ENCODE data around the gene ADAMTS18.
"Not testable (repeated sequence)": the region's sequence is repeated elsewhere in the genome, so short reads cannot be mapped to it uniquely, and the experiment has no call there.

Gene ADAMTS18

GRCh38 chr16:77277571-77277970, 157.3 kb downstream of the ADAMTS18 start:
- DNase-seq, result no peak

DNA sequence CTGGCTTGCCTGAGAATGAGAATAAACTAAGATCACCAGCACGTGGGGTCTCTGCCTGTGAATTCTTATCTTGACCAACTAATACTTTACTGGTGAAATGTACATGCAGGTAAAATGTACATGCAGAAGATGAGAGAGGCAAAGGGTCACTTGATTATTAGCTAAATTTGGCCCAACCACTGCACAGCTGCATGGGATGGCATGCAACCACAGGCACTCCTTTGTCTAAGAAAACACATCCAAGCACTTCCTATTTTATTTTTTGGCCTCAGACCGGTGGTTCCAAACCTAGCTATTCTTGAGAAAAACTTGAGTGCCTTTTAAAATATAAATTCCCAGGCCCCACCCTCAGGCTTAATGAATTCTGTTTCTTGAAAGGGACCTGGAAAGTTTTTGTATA, 157.7 kb downstream of the ADAMTS18 start:
- no peak for DNase-seq

GRCh38 chr16:77276661-77277060, 158.2 kb downstream of the ADAMTS18 start:
- peak; percentile 55 for DNase-seq

GRCh38 chr16:77275303-77275702, 159.5 kb downstream of the ADAMTS18 start:
- not testable (repeated sequence) for DNase-seq

DNA sequence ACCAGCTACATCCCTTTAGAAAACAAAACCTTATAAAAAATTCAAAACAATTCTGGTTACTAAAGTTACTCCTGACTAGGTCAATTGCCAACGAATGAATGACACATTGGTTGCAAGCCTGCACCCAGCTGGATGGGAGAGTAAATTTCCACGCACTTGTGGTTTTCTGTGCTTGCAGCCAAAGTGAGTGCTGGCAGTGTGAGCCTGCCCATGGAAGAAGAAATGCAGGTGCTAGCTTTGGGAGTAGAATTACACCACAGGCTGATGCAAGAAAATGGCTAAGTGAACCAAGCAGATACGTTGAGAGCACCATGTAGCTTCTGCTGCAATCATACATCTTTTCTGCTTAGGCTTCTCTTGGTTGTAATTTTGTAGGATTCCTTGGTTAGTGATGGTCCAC, 161.0 kb downstream of the ADAMTS18 start:
- DNase-seq, result no peak

DNA sequence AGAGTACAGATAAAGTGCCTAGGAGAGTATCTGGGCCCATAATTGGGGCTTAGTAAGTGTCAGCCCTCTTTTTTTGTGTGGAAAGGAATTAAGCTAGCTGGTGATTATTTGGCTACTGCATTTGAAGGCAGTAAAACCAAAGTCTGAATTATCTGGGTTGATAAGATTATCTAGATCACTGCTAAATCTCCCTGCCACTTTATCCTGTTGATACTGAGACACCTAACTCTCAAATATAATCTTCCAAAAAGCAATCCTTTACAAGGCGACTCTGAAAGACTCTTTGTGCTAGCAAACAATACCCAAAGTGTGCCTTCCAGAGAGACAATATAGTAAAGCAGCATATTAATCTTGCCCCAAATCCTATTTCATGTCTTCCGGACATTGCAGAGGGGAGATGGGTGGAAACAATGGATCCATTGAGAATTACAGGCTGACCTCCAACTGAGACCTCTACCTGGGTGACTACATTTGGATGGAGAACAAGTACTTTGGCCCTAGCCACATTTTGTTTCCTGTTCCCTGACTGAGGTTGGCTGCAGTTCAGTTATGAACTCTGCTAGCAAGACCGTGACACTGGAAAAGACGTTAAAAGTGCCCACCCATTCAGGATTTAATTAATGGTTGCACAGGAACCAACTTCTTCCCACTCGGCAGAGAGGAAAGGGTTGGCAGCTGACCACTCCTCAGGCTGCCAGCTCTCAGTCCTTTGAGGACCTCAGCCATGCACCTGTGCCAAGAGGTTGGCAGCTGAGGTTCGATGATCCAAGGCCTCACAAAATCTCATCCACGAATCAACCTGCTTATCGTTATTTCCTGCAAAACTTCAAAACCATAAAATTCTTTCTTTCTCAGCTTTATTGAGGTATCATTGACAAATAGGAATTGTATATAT, 163.1 kb downstream of the ADAMTS18 start:
- DNase-seq, result no peak

- not testable (repeated sequence) for DNase-seq
Observed at GRCh38 chr16:77266185-77266584, 168.6 kb downstream of the ADAMTS18 start.

- no peak for DNase-seq
Observed at GRCh38 chr16:77262971-77263370, 171.9 kb downstream of the ADAMTS18 start.

- no peak for DNase-seq
Observed at GRCh38 chr16:77250400-77250799, 184.4 kb downstream of the ADAMTS18 start.

- no peak for DNase-seq
Observed at GRCh38 chr16:77246150-77246549, 188.7 kb downstream of the ADAMTS18 start.

DNA sequence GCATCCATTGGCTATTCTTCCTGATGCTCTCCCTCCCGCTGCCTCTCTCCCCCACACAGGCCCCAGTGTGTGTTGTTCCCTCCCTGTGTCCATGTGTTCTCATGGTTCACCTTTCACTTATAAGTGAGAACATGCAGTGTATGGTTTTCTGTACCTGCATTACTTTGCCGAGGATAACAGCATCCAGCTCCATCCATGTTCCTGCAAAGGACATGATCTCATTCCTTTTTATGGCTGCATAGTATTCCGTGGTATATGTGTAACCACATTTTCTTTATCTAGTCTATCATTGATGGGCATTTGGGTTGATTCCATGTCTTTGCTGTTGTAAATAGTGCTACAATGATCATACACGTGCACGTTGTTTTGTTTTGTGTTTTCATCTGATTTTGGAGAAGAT, 192.4 kb downstream of the ADAMTS18 start:
- not testable (repeated sequence) for DNase-seq

DNA sequence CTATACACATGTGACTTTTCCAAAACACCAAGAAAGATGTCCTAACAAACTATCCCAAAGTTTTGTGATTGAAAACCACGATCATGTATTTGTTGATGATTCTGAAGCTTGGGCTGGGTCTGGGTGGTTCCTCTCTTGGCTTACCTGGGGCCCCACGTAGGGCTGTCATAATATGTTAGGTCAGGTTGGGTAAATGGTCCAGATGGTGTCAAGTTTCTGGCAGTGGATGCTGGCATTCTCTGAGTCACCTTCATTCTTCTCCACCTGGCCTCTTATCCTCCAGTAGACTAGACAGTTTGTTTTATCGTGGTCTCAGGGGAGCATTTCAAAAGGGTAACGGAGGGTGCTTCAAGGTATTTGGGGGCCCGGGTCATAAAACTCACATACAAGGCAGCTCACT, 196.2 kb downstream of the ADAMTS18 start:
- DNase-seq, result peak; percentile 67

GRCh38 chr16:77236063-77236511, 198.7 kb downstream of the ADAMTS18 start:
- peak; percentile 53 for DNase-seq

DNA sequence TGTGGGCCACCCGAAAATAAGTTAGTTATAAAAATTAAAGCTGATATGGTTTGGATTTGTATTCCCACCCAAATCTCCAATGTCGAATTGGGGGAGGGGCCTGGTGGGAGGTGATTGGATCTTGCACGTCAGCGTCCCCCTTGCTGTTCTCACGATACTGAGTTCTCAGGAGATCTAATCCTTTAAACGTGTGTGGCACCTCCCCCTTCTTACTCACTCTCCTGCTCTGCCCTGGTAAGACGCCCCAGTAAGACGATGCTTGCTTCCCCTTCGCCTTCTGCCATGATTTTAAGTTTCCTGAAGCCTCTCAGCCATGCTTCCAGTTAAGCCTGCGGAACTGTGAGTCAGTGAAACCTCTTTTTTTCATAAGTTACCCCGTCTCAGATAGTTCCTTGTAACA, 200.2 kb downstream of the ADAMTS18 start:
- DNase-seq, result peak; percentile 29

DNA sequence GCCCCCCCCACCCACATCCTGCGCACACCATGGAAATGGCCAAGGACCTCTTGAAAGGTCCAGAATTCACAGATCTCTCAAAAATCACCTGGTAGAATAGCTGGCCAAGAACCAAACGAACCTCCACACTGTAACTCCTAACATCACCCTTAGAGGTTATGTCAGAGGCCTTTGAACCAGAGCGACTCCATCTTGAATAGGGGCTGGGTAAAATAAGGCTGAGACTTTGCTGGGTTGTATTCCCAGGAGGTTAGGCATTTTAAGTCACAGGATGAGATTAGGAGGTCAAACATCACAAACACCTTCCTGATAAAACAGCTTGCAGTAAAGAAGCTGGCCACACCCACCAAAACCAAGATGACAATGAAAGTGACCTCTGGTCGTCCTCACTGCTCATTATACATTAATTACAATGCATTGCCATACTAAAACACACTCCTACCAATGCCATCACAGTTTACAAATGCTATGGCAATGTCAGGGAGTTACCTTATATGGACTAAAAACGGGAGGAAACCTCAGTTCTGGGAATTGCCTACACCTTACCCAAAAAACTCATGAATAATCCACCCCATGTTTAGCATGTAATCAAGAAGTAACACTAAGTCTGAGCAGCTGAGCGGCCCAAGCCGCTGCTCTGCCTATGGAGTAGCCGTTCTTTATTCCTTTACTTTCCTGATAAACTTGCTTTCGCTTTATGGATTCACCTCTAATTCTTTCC, 200.9 kb downstream of the ADAMTS18 start:
- DNase-seq, result no peak
